Measurements from ENCODE around the gene ZNF627.

The ZNF627 gene

GRCh38 chr19:11586331-11586730 is 11.0 kb upstream of the ZNF627 start:
- Histone ChIP-seq H3K36me3 (ENCODE audit: control insufficient read depth in 1 of 2, insufficient read depth in 2 of 2, low read length in 2 of 2) (no peaks in the 10 kb centered on the region), H3K27me3 (ENCODE audit: insufficient read depth, low read length) (no peaks in the 10 kb centered on the region), H3K27ac (ENCODE audit: low read depth, low read length) (no peak overlapping the region), H3K9ac (ENCODE audit: low read length) (no peak overlapping the region), H3K79me2 (ENCODE audit: control insufficient read depth, insufficient read depth, low read length, poor library complexity) (no peaks in the 10 kb centered on the region), H3K4ac (ENCODE audit: low read depth, low read length) (no peak overlapping the region), H2BK120ac (ENCODE audit: insufficient read depth, low read length, poor library complexity) (no peak overlapping the region), H3K79me1 (ENCODE audit: low read length) (no peaks in the 10 kb centered on the region), H3K4me2 (ENCODE audit: low read length) (no peak overlapping the region), H3K4me3 (ENCODE audit: low read depth, low read length) (no peak overlapping the region), H3K18ac (ENCODE audit: low read length) (no peak overlapping the region), H3K9me3 (ENCODE audit: insufficient read depth, low read depth, low read length) (no peaks in the 10 kb centered on the region), H4K8ac (ENCODE audit: low read depth, low read length) (no peak overlapping the region), H2BK12ac (ENCODE audit: low read length) (no peak overlapping the region), H4K12ac (ENCODE audit: low read depth, low read length) (no peak overlapping the region), H2BK5ac (ENCODE audit: low read depth, low read length, poor library complexity) (no peak overlapping the region), H3K14ac (ENCODE audit: low read length) (no peak overlapping the region), H2AK5ac (ENCODE audit: low read length) (no peak overlapping the region), H3K4me1 (ENCODE audit: control insufficient read depth in 1 of 2, insufficient read depth in 2 of 2, low read length in 2 of 2) (no peaks in the 10 kb centered on the region), H2AFZ (ENCODE audit: insufficient read depth, low read length, poor library complexity) (no peak overlapping the region), H4K91ac (ENCODE audit: low read depth, low read length) (no peak overlapping the region), H3K23ac (ENCODE audit: low read length) (no peak overlapping the region)
- no peak for DNase-seq
- no CpG with 5 or more reads among the region's 6 CpGs for WGBS (ENCODE audit: extremely low coverage, insufficient coverage, insufficient read length)

DNA sequence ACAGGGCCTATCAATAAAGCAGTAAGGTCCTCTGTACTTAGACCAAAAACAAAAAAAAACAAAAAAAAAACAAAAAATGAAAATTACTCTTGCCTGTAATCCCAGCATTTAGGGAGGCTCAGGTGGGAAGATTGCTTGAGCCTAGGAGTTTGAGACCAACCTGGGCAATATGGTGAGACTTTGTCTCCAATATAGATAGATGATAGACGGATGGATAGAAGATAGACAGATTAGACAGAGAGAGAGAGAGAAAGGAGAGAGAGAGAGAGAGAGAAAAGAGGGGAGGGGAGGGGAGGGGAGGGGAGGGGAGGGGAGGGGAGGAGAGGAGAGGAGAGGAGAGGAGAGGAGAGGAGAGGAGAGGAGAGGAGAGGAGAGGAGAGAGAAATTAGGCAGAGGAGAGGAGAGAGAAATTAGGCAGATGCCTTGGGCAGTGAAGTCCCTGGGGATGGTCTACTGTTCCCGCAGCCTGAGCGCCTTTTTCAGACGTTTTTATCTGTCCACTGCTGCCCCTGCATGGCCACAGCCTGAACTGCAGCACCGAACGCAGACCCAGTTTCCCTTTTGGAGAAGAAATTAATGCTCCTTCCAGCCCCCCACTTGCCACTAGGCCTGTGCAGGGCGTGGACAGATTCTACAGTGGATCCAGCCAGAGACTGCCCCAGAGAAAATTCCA is 9.8 kb upstream of the ZNF627 start:
- no peaks in the 10 kb centered on the region for H3K36me3 ChIP-seq (ENCODE audit: control insufficient read depth in 1 of 2, insufficient read depth in 2 of 2, low read length in 2 of 2)
- no peak overlapping the region for H3K4me3 ChIP-seq (ENCODE audit: low read depth, low read length)
- H2BK120ac ChIP-seq (ENCODE audit: insufficient read depth, low read length, poor library complexity) = no peak overlapping the region
- no peak overlapping the region for H4K91ac ChIP-seq (ENCODE audit: low read depth, low read length)
- no peak overlapping the region for H3K18ac ChIP-seq (ENCODE audit: low read length)
- H3K14ac ChIP-seq (ENCODE audit: low read length) = no peak overlapping the region
- no peak overlapping the region for H3K23ac ChIP-seq (ENCODE audit: low read length)
- peak; percentile 58 to 81 for DNase-seq
- H3K4me1 ChIP-seq (ENCODE audit: control insufficient read depth in 1 of 2, insufficient read depth in 2 of 2, low read length in 2 of 2) = no peaks in the 10 kb centered on the region
- no peak overlapping the region for H4K8ac ChIP-seq (ENCODE audit: low read depth, low read length)
- no peak overlapping the region for H2BK5ac ChIP-seq (ENCODE audit: low read depth, low read length, poor library complexity)
- no peak overlapping the region for H2AFZ ChIP-seq (ENCODE audit: insufficient read depth, low read length, poor library complexity)
- no peak overlapping the region for H2AK5ac ChIP-seq (ENCODE audit: low read length)
- no peak overlapping the region for H4K12ac ChIP-seq (ENCODE audit: low read depth, low read length)
- no peak overlapping the region for H3K4me2 ChIP-seq (ENCODE audit: low read length)
- no peak overlapping the region for H3K9ac ChIP-seq (ENCODE audit: low read length)
- H3K27ac ChIP-seq (ENCODE audit: low read depth, low read length) = no peak overlapping the region
- H2BK12ac ChIP-seq (ENCODE audit: low read length) = no peak overlapping the region
- H3K79me1 ChIP-seq (ENCODE audit: low read length) = no peaks in the 10 kb centered on the region
- no peaks in the 10 kb centered on the region for H3K79me2 ChIP-seq (ENCODE audit: control insufficient read depth, insufficient read depth, low read length, poor library complexity)
- no peaks in the 10 kb centered on the region for H3K9me3 ChIP-seq (ENCODE audit: insufficient read depth, low read depth, low read length)
- H3K27me3 ChIP-seq (ENCODE audit: insufficient read depth, low read length) = no peaks in the 10 kb centered on the region
- no CpG with 5 or more reads among the region's 7 CpGs for WGBS (ENCODE audit: extremely low coverage, insufficient coverage, insufficient read length)
- H3K4ac ChIP-seq (ENCODE audit: low read depth, low read length) = no peak overlapping the region

DNA sequence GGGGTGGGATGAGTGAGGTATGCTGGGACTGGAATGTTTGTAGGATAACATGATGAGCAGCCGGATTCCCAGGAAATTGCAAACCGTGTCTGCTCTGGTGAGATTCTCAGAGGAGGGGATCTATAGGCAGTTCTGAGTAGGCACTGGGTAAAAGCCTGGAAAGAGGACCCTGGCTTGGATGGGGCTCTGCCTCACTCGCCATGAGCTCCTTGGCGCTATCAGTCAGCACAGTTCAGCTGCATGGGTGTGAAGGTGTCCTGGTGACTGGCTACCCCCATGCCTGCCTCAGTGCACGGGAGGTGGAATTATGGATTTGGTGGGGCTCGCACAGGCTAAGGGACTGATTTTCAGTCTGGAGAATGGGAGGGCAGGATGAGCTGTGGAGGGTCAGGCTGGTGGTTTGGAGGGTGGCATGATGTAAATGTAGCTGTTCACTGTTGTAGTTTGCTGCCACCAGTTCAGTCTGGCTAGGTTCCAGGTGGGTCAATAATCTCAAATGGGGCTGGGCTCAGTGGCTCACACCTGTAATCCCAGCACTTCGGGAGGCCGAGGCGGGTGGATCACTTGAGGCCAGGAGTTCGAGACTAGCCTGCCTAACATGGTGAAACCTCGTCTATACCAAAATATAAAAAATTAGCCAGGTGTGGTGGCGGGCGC is 9.2 kb upstream of the ZNF627 start:
- Histone ChIP-seq H3K9ac (ENCODE audit: low read length) (no peak overlapping the region), H2AK5ac (ENCODE audit: low read length) (no peak overlapping the region), H3K36me3 (ENCODE audit: control insufficient read depth in 1 of 2, insufficient read depth in 2 of 2, low read length in 2 of 2) (no peaks in the 10 kb centered on the region), H4K8ac (ENCODE audit: low read depth, low read length) (no peak overlapping the region), H3K23ac (ENCODE audit: low read length) (no peak overlapping the region), H3K27me3 (ENCODE audit: insufficient read depth, low read length) (no peaks in the 10 kb centered on the region), H3K4me3 (ENCODE audit: low read depth, low read length) (no peak overlapping the region), H4K12ac (ENCODE audit: low read depth, low read length) (no peak overlapping the region), H3K9me3 (ENCODE audit: insufficient read depth, low read depth, low read length) (no peaks in the 10 kb centered on the region), H3K79me2 (ENCODE audit: control insufficient read depth, insufficient read depth, low read length, poor library complexity) (no peaks in the 10 kb centered on the region), H4K91ac (ENCODE audit: low read depth, low read length) (no peak overlapping the region), H3K14ac (ENCODE audit: low read length) (no peak overlapping the region), H2BK120ac (ENCODE audit: insufficient read depth, low read length, poor library complexity) (no peak overlapping the region), H2AFZ (ENCODE audit: insufficient read depth, low read length, poor library complexity) (no peak overlapping the region), H3K79me1 (ENCODE audit: low read length) (no peaks in the 10 kb centered on the region), H3K4ac (ENCODE audit: low read depth, low read length) (no peak overlapping the region), H3K4me2 (ENCODE audit: low read length) (no peak overlapping the region), H3K27ac (ENCODE audit: low read depth, low read length) (no peak overlapping the region), H3K18ac (ENCODE audit: low read length) (no peak overlapping the region), H3K4me1 (ENCODE audit: control insufficient read depth in 1 of 2, insufficient read depth in 2 of 2, low read length in 2 of 2) (no peaks in the 10 kb centered on the region), H2BK12ac (ENCODE audit: low read length) (no peak overlapping the region), H2BK5ac (ENCODE audit: low read depth, low read length, poor library complexity) (no peak overlapping the region)
- DNase-seq = no peak
- no CpG with 5 or more reads among the region's 13 CpGs for WGBS (ENCODE audit: extremely low coverage, insufficient coverage, insufficient read length)

DNA sequence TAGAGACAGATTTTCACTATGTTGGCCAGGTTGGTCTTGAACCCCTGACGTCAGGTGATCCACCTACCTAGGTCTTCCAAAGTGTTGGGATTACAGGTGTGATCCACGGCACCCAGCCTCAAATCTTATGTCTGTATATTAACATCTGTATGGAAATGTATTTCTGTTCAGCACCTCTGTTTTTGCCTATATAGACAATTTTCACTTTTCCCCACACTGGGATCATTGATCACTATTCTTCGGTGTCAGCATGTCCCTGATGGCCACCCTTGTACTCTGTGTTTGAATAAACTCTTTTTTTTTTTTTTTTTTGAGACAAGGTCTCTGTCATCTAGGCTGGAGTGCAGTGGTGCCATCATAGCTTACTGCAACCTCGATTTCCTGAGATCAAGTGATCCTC is 3.2 kb upstream of the ZNF627 start:
- WGBS (ENCODE audit: extremely low coverage, insufficient coverage, insufficient read length) = no CpG with 5 or more reads among the region's 4 CpGs
- Histone ChIP-seq H4K91ac (ENCODE audit: low read depth, low read length) (no peak overlapping the region), H3K9ac (ENCODE audit: low read length) (no peak overlapping the region), H3K18ac (ENCODE audit: low read length) (no peak overlapping the region), H2AFZ (ENCODE audit: insufficient read depth, low read length, poor library complexity) (no peak overlapping the region), H3K23ac (ENCODE audit: low read length) (no peak overlapping the region), H3K4me2 (ENCODE audit: low read length) (no peak overlapping the region), H3K36me3 (ENCODE audit: control insufficient read depth in 1 of 2, insufficient read depth in 2 of 2, low read length in 2 of 2) (peaks cover 4% of the 10 kb centered on the region in 2 experiments), H3K27ac (ENCODE audit: low read depth, low read length) (no peak overlapping the region), H3K79me1 (ENCODE audit: low read length) (peaks cover 7% of the 10 kb centered on the region), H2BK12ac (ENCODE audit: low read length) (no peak overlapping the region), H3K4me3 (ENCODE audit: low read depth, low read length) (no peak overlapping the region), H3K4me1 (ENCODE audit: control insufficient read depth in 1 of 2, insufficient read depth in 2 of 2, low read length in 2 of 2) (peaks cover 2% of the 10 kb centered on the region in 2 experiments), H3K27me3 (ENCODE audit: insufficient read depth, low read length) (no peaks in the 10 kb centered on the region), H4K8ac (ENCODE audit: low read depth, low read length) (no peak overlapping the region), H3K79me2 (ENCODE audit: control insufficient read depth, insufficient read depth, low read length, poor library complexity) (peaks cover 11% of the 10 kb centered on the region), H3K4ac (ENCODE audit: low read depth, low read length) (no peak overlapping the region), H2BK5ac (ENCODE audit: low read depth, low read length, poor library complexity) (no peak overlapping the region), H2AK5ac (ENCODE audit: low read length) (no peak overlapping the region), H3K9me3 (ENCODE audit: insufficient read depth, low read depth, low read length) (no peaks in the 10 kb centered on the region), H4K12ac (ENCODE audit: low read depth, low read length) (no peak overlapping the region), H2BK120ac (ENCODE audit: insufficient read depth, low read length, poor library complexity) (no peak overlapping the region), H3K14ac (ENCODE audit: low read length) (no peak overlapping the region)
- no peak for DNase-seq
